Epithelial cell of esophagus (primary cell): ENCODE data around the gene IGF2BP2.

ENCODE experiments used
- DNase-seq: peaks from one replicate; pipeline ENCODE4 v3.0.0; 2010; ENCODE audit warnings: low read depth
- H3K4me3 ChIP-seq: 2 replicates; pipeline ENCODE4 v1.5.1; 2011; ENCODE audit warnings: mild to moderate bottlenecking, low read length, control low read depth
- TF ChIP-seq, protein P1 (sequence below): IDR thresholded peaks from 2 replicates; pipeline ENCODE4 v1.5.1; 2011; ENCODE audit warnings: low read depth, mild to moderate bottlenecking, low read length, control low read depth, inconsistent platforms; ENCODE audit not compliant: insufficient read depth; ENCODE audit errors: missing control alignments

The IGF2BP2 gene

DNA sequence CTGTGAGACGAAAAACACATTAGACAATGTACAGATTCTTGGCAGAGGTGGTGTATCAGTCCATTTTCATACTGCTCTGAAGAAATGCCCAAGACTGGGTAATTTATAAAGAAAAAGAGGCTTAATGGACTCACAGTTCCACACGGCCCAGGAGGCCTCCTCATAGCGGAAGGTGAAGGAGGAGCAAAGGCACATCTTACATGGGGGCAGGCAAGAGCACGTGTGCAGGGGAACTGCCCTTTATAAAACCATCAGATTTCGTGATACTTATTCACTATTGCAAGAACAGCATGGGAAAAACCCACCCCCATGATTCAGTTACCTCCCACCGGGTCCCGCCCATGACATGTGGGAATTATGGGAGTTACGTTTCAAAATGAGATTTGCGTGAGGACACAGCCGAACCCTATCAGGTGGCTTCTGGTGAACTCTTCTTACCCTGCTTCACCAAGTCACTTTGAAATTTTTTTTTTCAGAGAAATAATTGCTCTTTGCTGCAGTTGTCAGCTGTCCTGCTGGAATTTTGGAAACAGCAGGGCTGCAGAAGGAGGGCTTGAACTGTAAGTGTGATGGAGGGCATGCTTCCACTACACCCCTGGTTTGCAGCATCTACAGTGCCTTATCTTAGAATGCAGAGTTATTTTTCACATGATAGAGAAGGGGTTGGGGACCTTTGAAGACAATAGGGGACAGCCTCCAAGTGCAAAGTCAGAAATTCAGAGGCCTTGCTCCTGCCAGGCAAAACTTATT is 2.9 kb upstream of the IGF2BP2 start:
- no peak for DNase-seq
- TF ChIP-seq, protein P1, sequence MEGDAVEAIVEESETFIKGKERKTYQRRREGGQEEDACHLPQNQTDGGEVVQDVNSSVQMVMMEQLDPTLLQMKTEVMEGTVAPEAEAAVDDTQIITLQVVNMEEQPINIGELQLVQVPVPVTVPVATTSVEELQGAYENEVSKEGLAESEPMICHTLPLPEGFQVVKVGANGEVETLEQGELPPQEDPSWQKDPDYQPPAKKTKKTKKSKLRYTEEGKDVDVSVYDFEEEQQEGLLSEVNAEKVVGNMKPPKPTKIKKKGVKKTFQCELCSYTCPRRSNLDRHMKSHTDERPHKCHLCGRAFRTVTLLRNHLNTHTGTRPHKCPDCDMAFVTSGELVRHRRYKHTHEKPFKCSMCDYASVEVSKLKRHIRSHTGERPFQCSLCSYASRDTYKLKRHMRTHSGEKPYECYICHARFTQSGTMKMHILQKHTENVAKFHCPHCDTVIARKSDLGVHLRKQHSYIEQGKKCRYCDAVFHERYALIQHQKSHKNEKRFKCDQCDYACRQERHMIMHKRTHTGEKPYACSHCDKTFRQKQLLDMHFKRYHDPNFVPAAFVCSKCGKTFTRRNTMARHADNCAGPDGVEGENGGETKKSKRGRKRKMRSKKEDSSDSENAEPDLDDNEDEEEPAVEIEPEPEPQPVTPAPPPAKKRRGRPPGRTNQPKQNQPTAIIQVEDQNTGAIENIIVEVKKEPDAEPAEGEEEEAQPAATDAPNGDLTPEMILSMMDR = no peak
- H3K4me3 ChIP-seq = no peak overlapping the region

DNA sequence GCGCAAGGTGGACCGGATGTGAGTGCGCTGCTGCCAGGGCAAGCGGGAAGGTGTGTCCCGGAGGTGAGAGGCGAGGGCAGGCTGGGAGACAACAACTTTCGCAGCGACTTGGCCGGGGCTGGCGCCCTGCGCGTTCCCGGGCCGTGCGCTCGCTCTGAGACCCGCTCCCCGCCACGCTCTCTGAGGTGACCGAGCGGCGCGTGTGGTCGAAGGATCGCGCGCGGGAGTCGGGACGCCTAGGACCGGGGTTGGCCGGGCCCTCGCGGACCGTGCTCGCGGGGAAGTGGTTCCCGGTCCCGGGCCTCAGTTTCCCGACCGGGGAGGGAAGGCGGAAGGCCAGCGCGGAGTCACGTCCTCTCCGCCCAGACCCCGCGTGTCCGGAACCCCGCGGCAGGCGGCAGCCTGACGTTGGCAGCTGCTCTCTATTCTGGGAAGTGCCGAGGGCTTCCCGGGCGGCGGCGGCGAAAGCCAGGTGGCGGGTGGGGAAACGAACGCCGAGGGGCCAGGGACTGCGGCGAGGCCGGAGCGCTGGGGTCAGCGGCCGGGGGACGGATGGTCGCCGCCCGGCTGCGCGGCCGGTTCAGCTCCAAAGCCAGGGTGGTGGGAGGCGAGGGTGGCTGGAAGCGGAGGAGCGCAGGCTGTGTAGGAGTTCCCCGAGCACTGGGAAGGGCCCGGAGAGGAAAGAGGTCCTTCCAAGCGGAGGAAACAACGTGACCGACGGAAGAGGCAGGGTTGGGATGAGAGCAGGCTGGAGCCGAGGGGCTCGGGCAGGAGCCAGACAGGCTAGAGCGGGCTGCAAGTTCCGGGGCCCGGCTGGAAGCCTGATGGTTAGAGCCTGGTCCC is 1.0 kb upstream of the IGF2BP2 start:
- peak; percentile 67 for DNase-seq
- TF ChIP-seq, protein P1 = no peak
- peak overlapping the region; percentile 67 for H3K4me3 ChIP-seq

DNA sequence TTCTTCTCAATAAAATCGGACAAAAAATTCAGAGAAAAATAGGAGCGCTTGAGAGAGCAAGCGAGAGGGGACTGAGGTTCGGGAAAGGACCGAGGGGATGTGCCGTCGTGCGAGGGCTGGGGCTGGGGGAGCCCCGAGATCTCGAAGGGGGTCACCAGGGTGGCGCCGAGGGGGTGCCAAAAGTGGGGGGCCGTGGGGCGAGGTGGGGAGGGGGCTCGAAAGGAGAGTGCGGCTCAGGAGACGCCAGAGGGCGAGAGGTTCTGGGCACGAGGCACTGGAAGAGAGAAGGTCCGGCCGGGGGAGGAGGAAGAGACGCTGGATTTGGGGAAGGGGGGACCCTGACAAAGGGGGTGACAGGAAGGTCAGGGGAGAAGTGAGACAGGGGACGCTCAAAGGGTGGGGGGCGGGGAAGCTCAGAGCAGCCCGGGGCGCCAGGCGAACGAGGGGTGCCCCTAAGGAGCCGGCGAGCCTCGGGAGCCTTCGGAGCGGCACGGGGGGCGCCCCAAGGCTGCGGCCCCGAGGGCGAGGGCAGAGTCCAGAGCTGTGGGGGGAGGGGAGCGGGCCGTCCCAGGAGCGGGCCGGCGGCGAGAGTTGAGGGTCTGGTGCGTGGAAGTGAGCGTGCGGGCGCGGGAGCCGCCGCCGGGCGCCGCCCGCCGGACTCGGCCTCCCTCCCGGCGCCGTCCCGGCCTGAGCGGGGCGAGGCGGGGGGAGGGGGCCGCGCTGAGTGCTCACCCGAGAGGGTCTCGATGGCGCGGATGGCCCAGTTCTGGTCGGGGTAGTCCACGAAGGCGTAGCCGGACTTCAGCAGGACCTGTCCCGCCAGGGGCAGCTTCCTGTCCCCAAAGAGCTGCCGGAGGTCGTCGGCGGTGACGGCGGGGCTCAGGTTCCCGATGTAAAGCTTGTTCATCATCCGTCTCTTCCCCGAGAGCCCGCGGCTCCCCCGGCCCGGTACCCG is 514 bp downstream of the IGF2BP2 start:
- TF ChIP-seq, protein P1 = no peak
- no peak for DNase-seq
- H3K4me3 ChIP-seq = peak overlapping the region; percentile 77

DNA sequence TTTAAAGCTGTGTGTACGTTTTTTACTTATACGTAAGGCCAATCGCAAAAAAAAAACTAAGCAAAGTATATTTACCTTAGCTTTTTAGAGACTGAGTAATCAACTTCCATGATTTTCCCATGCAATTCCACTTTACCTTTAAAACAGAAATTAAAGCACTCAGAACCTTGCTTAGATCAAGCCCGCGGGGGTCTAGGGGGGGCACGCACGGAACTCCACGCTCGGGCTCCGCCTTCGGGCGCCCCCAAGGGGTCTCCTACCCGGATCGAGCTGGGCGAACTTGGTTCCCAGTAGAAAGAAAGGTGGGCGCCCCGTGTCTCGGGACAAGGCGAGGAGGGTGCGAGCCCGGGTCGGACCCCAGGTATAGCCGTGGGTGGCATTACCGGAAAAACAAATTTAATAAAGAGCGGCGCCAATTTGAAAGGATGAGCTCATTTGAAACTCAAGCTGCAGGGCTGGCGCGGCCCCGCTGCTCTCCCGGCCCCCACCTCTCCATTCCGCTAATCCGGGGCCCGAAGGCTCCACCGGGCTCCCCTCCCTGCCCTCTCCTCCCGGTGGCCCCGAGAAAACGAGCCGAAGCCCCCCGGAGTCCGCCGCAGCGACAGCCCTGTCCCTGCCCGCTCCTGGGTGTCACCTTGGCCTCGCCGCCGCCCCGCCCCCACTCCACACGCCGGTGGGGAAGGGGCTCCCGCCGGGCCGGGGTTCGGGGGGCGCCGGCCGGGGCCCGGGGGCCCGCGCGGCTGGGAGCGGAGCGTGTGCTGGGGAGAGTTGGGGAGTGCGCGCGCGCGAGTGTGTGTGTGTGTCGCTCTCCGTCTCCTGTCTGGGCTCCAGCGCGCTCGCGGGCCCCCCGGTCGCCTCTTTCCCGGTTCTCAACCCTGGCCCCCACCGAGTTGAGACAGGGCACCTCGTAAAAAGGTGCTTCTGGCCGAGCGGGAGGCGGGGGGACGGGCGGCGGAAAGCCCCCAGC is 1.5 kb downstream of the IGF2BP2 start:
- peak overlapping the region; percentile 77 for H3K4me3 ChIP-seq
- TF ChIP-seq, protein P1 = no peak
- peak; percentile 58 for DNase-seq

DNA sequence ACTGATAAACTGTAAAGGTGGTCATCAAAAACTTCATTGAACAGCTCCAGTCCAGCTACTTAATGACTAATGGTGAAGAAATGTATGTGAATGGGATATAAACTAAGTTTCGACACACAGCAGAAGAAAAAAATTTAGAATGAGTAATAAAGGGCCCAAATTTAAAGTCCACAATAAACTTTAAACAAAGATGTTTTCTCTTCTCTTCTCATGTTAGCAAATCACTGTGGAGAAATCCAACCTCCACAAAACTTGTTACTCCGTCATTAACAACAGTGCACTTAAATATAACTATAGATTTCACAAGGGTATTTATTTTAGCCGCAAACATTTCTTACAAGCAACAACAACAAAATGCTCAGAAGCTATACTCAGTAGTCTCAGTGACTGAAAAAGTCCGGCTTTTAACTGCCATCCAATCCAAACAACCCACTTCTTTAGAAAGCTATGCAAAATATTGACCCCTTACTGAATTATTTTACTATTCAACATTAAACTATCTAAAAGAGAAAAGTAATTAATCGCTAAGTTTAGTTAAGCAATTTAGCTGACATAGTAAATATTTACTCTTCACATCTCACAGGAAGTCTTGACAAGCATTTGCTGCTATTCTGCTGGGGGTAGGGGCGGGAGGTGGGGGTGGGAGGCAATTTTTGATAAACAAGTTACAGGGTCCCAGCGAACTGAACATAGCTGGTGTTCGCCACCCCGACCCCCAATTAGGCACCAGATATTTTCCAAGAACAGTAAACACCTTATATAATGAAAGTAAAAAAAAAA is 2.4 kb downstream of the IGF2BP2 start:
- peak overlapping the region; percentile 77 for H3K4me3 ChIP-seq
- DNase-seq = peak; percentile 71
- TF ChIP-seq, protein P1 = no peak
